ENCODE data around the gene ICA1. TPM values are rescaled to one million over a fixed set of nuclear protein-coding genes. Genes with fewer than 3 reads are reported as not detected.

The ICA1 gene
- total and polyA plus RNA-seq, 2 of the 4 experiments (the other 2 are of a cell fraction) = not detected

DNA sequence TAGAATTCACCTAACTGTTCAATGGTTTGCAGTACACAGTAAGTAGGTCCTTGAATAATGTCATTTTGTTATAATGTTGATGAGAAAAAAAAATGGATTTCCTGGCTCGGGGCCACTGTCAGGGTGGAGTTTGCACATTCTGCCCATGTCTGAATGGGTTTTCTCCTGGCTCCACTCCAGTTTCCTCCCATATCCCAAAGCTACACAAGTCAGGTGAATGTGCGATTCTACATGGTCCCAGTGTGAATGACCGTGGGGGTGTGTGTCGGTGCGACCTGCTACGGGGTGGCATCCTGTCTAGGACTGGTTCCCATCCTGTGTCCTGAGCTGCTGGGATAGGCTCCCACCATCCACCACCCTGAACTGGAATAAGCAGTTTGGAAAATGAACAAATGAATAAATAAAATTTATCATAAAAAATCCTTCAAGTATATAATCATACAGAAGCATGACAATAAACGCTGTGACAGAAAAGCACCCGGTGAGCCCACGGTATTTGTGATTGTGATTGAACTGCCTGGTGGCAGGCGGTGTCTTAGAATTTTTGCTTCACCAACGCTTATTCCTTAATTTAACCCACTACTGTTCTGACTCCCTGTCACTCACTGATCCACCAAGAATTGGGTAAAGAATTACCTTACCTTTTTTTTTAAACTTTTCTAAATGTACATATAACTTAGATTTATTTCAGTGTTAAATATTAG is 114.1 kb downstream of the ICA1 start:
- no TSS peak for BruUV-seq (replicated peaks)
- no peak overlapping the region for H3K9ac ChIP-seq (ENCODE audit: low read depth, low read length)
- no peak overlapping the region for H2BK5ac ChIP-seq (ENCODE audit: low read depth, low read length, poor library complexity, severe bottlenecking)
- H2BK15ac ChIP-seq (ENCODE audit: low read depth, low read length) = no peak overlapping the region
- dilution Hi-C loops (cut with HindIII; ENCODE audit: low sequenced_read_pairs, unreplicated experiment) (no loop called here), intact Hi-C loops (cut with micrococcal nuclease) (no loop called here), in situ Hi-C loops (cut with MboI; ENCODE audit: low sequenced_read_pairs) (no loop called here)
- POLR2A ChIA-PET (ENCODE audit: unreplicated experiment) = no interaction called here
- H3K18ac ChIP-seq (ENCODE audit: low read depth, low read length) = no peak overlapping the region
- CTCF ChIA-PET = interaction anchor here (1.0 kb wide), 1 partner anchor 9 kb away, joined by 3 read pairs; no protein-coding TSS in a partner anchor
- DNase-seq (no peak), ATAC-seq (ENCODE audit: low read depth) (no peak)
- H4K8ac ChIP-seq (ENCODE audit: low read depth in 2 of 2, low read length in 2 of 2) = no peak overlapping the region
- no peak overlapping the region for H3K14ac ChIP-seq (replicated peaks; ENCODE audit: low read depth, low read length)
- H3K4ac ChIP-seq (ENCODE audit: low read depth, low read length) = no peak overlapping the region
- H4K91ac ChIP-seq (ENCODE audit: insufficient read depth, low read depth, low read length) = no peak overlapping the region
- no peaks in the 10 kb centered on the region for H3K4me1 ChIP-seq (ENCODE audit: control insufficient read depth, insufficient read depth, low read length)
- no peaks in the 10 kb centered on the region for H4K20me1 ChIP-seq (ENCODE audit: insufficient read depth, low read length)
- H2BK120ac ChIP-seq (ENCODE audit: low read depth, low read length) = no peak overlapping the region
- TF ChIP-seq CHD1 (IDR thresholded peaks at IDR 0.05; ENCODE audit: low read depth, low read length) = no peak
- TF ChIP-seq RFX5 (IDR thresholded peaks at IDR 0.05; ENCODE audit: low read depth, low read length) = no peak
- no peak for TF ChIP-seq MAFK (IDR thresholded peaks at IDR 0.05; ENCODE audit: low read depth, low read length)
- TF ChIP-seq POLR2A (IDR thresholded peaks at IDR 0.05; ENCODE audit: low read depth, low read length) = no peak
- TF ChIP-seq FOS (IDR thresholded peaks at IDR 0.05; ENCODE audit: low read depth, low read length) = no peak
- no peak for TF ChIP-seq BHLHE40 (IDR thresholded peaks at IDR 0.05; ENCODE audit: low read depth, low read length)
- no peak for TF ChIP-seq RCOR1 (IDR thresholded peaks at IDR 0.05; ENCODE audit: insufficient replicate concordance, low read length)
- TF ChIP-seq CTCF (conservative IDR thresholded peaks at IDR 0.05; ENCODE audit: low read depth, low read length) = no peak
- no peak for TF ChIP-seq RAD21 (IDR thresholded peaks at IDR 0.05; ENCODE audit: low read length)
- no peak for TF ChIP-seq MXI1 (IDR thresholded peaks at IDR 0.05; ENCODE audit: borderline replicate concordance, low read depth, low read length)
- TF ChIP-seq, protein P1, sequence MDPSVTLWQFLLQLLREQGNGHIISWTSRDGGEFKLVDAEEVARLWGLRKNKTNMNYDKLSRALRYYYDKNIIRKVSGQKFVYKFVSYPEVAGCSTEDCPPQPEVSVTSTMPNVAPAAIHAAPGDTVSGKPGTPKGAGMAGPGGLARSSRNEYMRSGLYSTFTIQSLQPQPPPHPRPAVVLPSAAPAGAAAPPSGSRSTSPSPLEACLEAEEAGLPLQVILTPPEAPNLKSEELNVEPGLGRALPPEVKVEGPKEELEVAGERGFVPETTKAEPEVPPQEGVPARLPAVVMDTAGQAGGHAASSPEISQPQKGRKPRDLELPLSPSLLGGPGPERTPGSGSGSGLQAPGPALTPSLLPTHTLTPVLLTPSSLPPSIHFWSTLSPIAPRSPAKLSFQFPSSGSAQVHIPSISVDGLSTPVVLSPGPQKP (IDR thresholded peaks at IDR 0.05; ENCODE audit: borderline replicate concordance, low read depth, low read length) = no peak
- TF ChIP-seq CEBPB (IDR thresholded peaks at IDR 0.05; ENCODE audit: low read depth, low read length) = no peak
- no peak overlapping the region for H2AFZ ChIP-seq (replicated peaks; ENCODE audit: low read length, poor library complexity)
- H3K9me1 ChIP-seq (ENCODE audit: insufficient read depth, low read length) = no peaks in the 10 kb centered on the region
- H3K79me1 ChIP-seq (ENCODE audit: low read depth in 1 of 2, low read length in 2 of 2) = no peaks in the 10 kb centered on the region
- H4K5ac ChIP-seq (ENCODE audit: low read depth, low read length) = no peak overlapping the region
- H3K23ac ChIP-seq (ENCODE audit: low read depth, low read length) = no peak overlapping the region
- no peak overlapping the region for H2AK5ac ChIP-seq (ENCODE audit: low read depth, low read length)
- WGBS, 2 experiments (ENCODE audit: extremely low coverage in 2 of 2, insufficient read length in 1 of 2) = 100% methylated on average over 1 of the region's 11 CpGs; no CpG with 5 or more reads in 1 of the 2 experiments
- H3K36me3 ChIP-seq (ENCODE audit: control insufficient read depth, insufficient read depth, low read length) = no peaks in the 10 kb centered on the region
- no peak overlapping the region for H3K4me3 ChIP-seq (ENCODE audit: insufficient read depth, low read depth, low read length)
- no peak overlapping the region for H2BK20ac ChIP-seq (ENCODE audit: low read depth, low read length)
- H2AK9ac ChIP-seq (replicated peaks; ENCODE audit: low read depth, low read length, poor library complexity) = no peak overlapping the region
- H3K27me3 ChIP-seq (ENCODE audit: control insufficient read depth, insufficient read depth, low read length) = no peaks in the 10 kb centered on the region; the same call in 1 of the 2 replicates
- no peak overlapping the region for H3K4me2 ChIP-seq (ENCODE audit: low read depth, low read length)
- H3K56ac ChIP-seq (ENCODE audit: extremely low read depth, insufficient read depth, low read length) = no peak overlapping the region
- no peak overlapping the region for H3K27ac ChIP-seq (ENCODE audit: insufficient read depth, low read length)
- no peaks in the 10 kb centered on the region for H3K9me3 ChIP-seq (ENCODE audit: control insufficient read depth, insufficient read depth, low read length)

Data from IMR-90 (cell line).